ENCODE results near the gene PCDH12.

PCDH12 gene

DNA sequence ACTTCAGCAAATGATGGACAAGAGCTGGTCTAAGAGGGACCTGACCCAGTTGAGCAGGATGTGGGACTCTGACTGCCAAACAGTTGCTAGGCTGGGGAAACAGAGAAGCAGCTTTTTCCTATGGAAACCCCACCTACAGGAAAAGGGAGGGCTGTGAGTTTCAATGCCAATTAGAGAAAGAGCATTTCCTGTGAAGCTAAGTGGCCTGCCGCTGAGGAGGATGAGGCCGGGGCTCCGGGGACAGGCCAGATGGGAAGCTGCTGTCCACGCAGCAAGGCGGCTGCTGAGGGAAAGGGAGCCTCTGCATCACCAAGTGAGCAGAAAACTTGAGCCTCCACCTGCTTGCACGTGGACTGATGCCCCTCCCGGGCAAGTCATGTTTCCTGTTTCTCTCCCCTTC, at the start of gene PCDH12:
Gene PCDH12, minus strand, starts transcription at position 90 of the 400 bp plus-strand sequence. CDS start 351 bp downstream, outside the sequence.
- DNase-seq (ENCODE audit: low spot score) (no peak), ATAC-seq (ENCODE audit: low read depth) (no peak)
- no peaks in the 10 kb centered on the region for H3K36me3 ChIP-seq (ENCODE audit: low read depth)
- no peak within 1 kb of the TSS for H3K4me3 ChIP-seq (ENCODE audit: severe bottlenecking)
- H3K9me3 ChIP-seq (ENCODE audit: severe bottlenecking), result no peaks in the 10 kb centered on the region
- no peaks in the 10 kb centered on the region for H3K4me1 ChIP-seq (ENCODE audit: insufficient read depth, poor library complexity, severe bottlenecking)
- H3K27me3 ChIP-seq (ENCODE audit: insufficient read depth, poor library complexity, severe bottlenecking), result no peaks in the 10 kb centered on the region
- TF ChIP-seq, protein P1, sequence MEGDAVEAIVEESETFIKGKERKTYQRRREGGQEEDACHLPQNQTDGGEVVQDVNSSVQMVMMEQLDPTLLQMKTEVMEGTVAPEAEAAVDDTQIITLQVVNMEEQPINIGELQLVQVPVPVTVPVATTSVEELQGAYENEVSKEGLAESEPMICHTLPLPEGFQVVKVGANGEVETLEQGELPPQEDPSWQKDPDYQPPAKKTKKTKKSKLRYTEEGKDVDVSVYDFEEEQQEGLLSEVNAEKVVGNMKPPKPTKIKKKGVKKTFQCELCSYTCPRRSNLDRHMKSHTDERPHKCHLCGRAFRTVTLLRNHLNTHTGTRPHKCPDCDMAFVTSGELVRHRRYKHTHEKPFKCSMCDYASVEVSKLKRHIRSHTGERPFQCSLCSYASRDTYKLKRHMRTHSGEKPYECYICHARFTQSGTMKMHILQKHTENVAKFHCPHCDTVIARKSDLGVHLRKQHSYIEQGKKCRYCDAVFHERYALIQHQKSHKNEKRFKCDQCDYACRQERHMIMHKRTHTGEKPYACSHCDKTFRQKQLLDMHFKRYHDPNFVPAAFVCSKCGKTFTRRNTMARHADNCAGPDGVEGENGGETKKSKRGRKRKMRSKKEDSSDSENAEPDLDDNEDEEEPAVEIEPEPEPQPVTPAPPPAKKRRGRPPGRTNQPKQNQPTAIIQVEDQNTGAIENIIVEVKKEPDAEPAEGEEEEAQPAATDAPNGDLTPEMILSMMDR (IDR thresholded peaks at IDR 0.05; ENCODE audit: poor library complexity, severe bottlenecking), result no peak
- H3K27ac ChIP-seq (ENCODE audit: poor library complexity, severe bottlenecking), result no peak within 1 kb of the TSS

DNA sequence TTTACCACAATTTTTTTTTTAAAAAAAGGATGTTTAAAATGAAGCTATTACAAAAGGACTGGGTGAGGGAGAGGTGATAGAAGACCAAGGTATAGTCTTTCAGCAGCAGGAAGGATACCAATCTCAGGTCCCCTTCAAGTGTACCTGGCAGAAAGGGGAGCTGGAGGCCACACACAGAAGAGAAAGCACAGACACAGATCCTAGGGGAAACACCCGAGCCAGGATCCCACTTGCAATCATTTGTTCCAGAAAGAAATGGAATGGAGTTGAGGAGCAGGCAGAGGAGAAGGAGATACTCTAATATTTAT, 49.2 kb upstream of the PCDH12 start:
- Histone ChIP-seq H3K4me1 (ENCODE audit: insufficient read depth, poor library complexity, severe bottlenecking) (peaks cover 11% of the 10 kb centered on the region), H3K27ac (ENCODE audit: poor library complexity, severe bottlenecking) (no peak overlapping the region), H3K27me3 (ENCODE audit: insufficient read depth, poor library complexity, severe bottlenecking) (no peaks in the 10 kb centered on the region), H3K9me3 (ENCODE audit: severe bottlenecking) (no peaks in the 10 kb centered on the region), H3K36me3 (ENCODE audit: low read depth) (peaks cover 71% of the 10 kb centered on the region), H3K4me3 (ENCODE audit: severe bottlenecking) (no peak overlapping the region)
- ATAC-seq (ENCODE audit: low read depth) (no peak), DNase-seq (ENCODE audit: low spot score) (no peak)
- TF ChIP-seq, protein P1 (IDR thresholded peaks at IDR 0.05; ENCODE audit: poor library complexity, severe bottlenecking), result no peak

DNA sequence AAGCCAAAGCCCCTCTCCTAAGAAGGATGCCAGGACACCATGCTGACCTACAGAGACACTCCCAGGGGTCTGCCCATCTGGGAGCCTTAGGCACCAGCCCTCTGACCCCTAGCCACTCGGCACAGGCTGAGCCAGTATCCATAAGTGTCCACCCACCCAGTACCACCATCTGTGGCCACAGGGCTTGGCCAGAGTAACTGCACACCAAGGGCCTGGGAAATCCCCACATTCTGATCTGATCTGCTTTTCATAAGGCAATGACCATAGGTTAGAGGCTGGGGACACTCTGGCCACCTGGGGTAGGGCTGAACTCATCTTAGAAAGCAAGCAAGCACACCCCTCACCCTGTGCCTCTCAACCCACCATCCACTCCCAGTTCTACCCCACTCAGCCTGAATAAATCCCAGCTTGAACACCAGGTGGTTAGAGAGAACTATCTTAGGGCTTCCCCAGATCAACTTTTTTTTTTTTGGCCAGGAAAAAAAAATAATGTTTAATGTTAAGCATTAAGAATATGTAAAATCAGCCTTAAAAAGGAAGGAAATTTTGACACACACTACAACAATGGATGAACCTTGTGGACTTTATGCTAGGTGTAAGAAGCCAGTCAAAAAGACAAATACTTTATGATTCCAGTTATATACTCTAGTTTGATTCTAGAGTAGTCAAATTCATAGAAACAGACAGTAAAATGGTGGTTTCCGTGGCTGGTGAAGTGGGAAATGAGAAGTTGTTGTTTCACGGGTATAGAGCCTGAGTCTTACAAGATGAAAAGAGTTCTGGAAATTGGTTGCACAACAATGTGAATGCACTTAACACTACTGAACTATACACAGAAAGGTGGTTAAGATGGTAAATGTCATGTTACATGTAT, 48.6 kb upstream of the PCDH12 start:
- Histone ChIP-seq H3K9me3 (ENCODE audit: severe bottlenecking) (no peaks in the 10 kb centered on the region), H3K27ac (ENCODE audit: poor library complexity, severe bottlenecking) (no peak overlapping the region), H3K4me3 (ENCODE audit: severe bottlenecking) (no peak overlapping the region), H3K36me3 (ENCODE audit: low read depth) (peaks cover 73% of the 10 kb centered on the region), H3K4me1 (ENCODE audit: insufficient read depth, poor library complexity, severe bottlenecking) (peaks cover 11% of the 10 kb centered on the region), H3K27me3 (ENCODE audit: insufficient read depth, poor library complexity, severe bottlenecking) (no peaks in the 10 kb centered on the region)
- TF ChIP-seq, protein P1 (IDR thresholded peaks at IDR 0.05; ENCODE audit: poor library complexity, severe bottlenecking), result no peak
- DNase-seq (ENCODE audit: low spot score) (no peak), ATAC-seq (ENCODE audit: low read depth) (no peak)

DNA sequence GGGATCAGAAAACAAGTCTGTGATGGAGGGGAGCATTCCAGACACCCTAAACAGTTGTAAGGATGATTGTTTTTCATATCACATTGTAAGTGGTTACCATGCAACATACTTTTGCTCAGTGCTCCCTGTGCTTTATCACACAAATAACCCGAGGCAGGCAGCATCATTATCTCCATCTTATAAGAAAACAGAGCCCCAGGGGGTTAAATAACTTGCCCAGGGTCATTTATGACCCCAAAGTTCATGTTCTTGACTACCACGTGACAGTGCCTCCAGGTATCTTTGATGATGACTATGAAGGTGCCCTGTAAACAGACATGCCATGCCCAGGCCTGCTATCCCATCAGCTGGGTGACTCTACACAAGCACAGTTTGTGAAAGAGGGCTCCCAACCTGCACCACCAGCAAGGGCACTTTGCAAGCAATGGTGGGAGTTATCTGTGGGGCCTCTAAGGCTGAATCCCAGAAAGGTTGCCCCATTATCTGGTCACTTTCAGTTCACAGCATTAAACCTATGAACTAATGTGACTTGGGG, 45.3 kb upstream of the PCDH12 start:
- Histone ChIP-seq H3K27ac (ENCODE audit: poor library complexity, severe bottlenecking) (no peak overlapping the region), H3K4me1 (ENCODE audit: insufficient read depth, poor library complexity, severe bottlenecking) (peaks cover 11% of the 10 kb centered on the region), H3K27me3 (ENCODE audit: insufficient read depth, poor library complexity, severe bottlenecking) (no peaks in the 10 kb centered on the region), H3K9me3 (ENCODE audit: severe bottlenecking) (no peaks in the 10 kb centered on the region), H3K4me3 (ENCODE audit: severe bottlenecking) (no peak overlapping the region), H3K36me3 (ENCODE audit: low read depth) (peaks cover 75% of the 10 kb centered on the region)
- TF ChIP-seq, protein P1 (IDR thresholded peaks at IDR 0.05; ENCODE audit: poor library complexity, severe bottlenecking), result no peak
- no peak for DNase-seq (ENCODE audit: low spot score)
- no peak for ATAC-seq (ENCODE audit: low read depth)
